Motor neuron (in vitro differentiated cells): ENCODE results near the gene EPHA6. TPM values are rescaled to one million over a fixed set of nuclear protein-coding genes. Genes with fewer than 3 reads are reported as not detected.

Source experiments
- ATAC-seq, 8 experiments: fragments of 200-7000 bp; cut with Tn5 transposase; replicated peaks in 6 of 8; 2 replicates each; pipeline ENCODE4 v1.8.0; 2021; ENCODE audit warnings: mild to moderate bottlenecking in 8 of 8, moderate library complexity in 8 of 8
- H3K27ac ChIP-seq, 2 donors: fragments of 250-450 bp; sonication (Bioruptor Pico); 2 replicates each; pipeline ENCODE4 v1.9.0; 2021; ENCODE audit warnings: antibody characterized with exemption in 2 of 2, mild to moderate bottlenecking in 2 of 2, moderate library complexity in 1 of 2
- H3K4me1 ChIP-seq, 2 donors: fragments of 250-450 bp; sonication (Bioruptor Pico); replicated peaks in 1 of 2; 2 replicates each; pipeline ENCODE4 v1.6.1; 2021; ENCODE audit warnings: antibody characterized with exemption in 2 of 2, mild to moderate bottlenecking in 2 of 2, moderate library complexity in 1 of 2
- H3K4me3 ChIP-seq, 5 donors: fragments of 250-450 bp; sonication (Bioruptor Pico); 2 replicates each; pipeline ENCODE4 v1.9.0; 2021; ENCODE audit warnings: antibody characterized with exemption in 5 of 5, mild to moderate bottlenecking in 5 of 5, moderate library complexity in 4 of 5
- WGBS, 10 experiments: fragments of 450-650 bp; shearing (Covaris generic); methylation state at CpG; one replicate each; pipeline ENCODE4 v1.0.0; 2022; 5-methylcytosine and 5-hydroxymethylcytosine counted together
- in situ Hi-C, 9 experiments: fragments of 400-800 bp; cut with MboI; loops; one replicate each; pipeline ENCODE4 v1.15.0; 2021; ENCODE audit warnings: low sequenced_read_pairs in 9 of 9, low pct_unique_long_range_greater_than_20kb in 2 of 9; ENCODE audit not compliant: unreplicated experiment in 9 of 9
- total RNA-seq, 8 experiments: library from RNA; unstranded; fragments of 300-600 nt; gene quantifications; 2 replicates each; pipeline versions ENCODE4 v1.2.3 to v1.2.4, GENCODE V29; 2022

Gene EPHA6
- total RNA-seq, 8 experiments from 2014 or later = 0.31 to 11.2 (median 5.6) TPM

- WGBS, 10 experiments = 11 to 92% (median 83%) methylated on average over 2 to 5 of the region's 5 CpGs; no CpG with 5 or more reads in 3 of the 10 experiments
- no peak for ATAC-seq
- H3K4me1 ChIP-seq = no peaks in the 10 kb centered on the region
- in situ Hi-C loops = no loop called here
- H3K27ac ChIP-seq = no peak overlapping the region
- H3K4me3 ChIP-seq = no peak overlapping the region
Measured at GRCh38 chr3:97698691-97699090, 884.3 kb downstream of the EPHA6 start.

- Histone ChIP-seq H3K4me3 (no peak overlapping the region), H3K27ac (no peak overlapping the region), H3K4me1 (no peaks in the 10 kb centered on the region)
- ATAC-seq = no peak
- 20 to 100% (median 76%) methylated on average over 1 to 2 of the region's 2 CpGs; no CpG with 5 or more reads in 2 of the 10 experiments for WGBS, 10 experiments
- in situ Hi-C loops = loop anchor here in 2 of 9 experiments (25.0 kb wide), 1 partner anchor 838 kb away; no protein-coding TSS in a partner anchor
Measured at GRCh38 chr3:97699889-97700288, 885.5 kb downstream of the EPHA6 start.

GRCh38 chr3:97705764-97706163 lies 891.4 kb downstream of the EPHA6 start:
- 0 to 100% (median 72%) methylated on average over 1 to 2 of the region's 2 CpGs; no CpG with 5 or more reads in 4 of the 10 experiments for WGBS, 10 experiments
- ATAC-seq = no peak
- Histone ChIP-seq H3K27ac (no peak overlapping the region), H3K4me1 (no peaks in the 10 kb centered on the region), H3K4me3 (no peak overlapping the region)
- in situ Hi-C loops = loop anchor here in 2 of 9 experiments (25.0 kb wide), 1 partner anchor 843 kb away; no protein-coding TSS in a partner anchor

GRCh38 chr3:97706226-97706625 lies 891.8 kb downstream of the EPHA6 start:
- in situ Hi-C loops = loop anchor here in 2 of 9 experiments (25.0 kb wide), 1 partner anchor 844 kb away; no protein-coding TSS in a partner anchor
- Histone ChIP-seq H3K4me3 (no peak overlapping the region), H3K27ac (no peak overlapping the region), H3K4me1 (no peaks in the 10 kb centered on the region)
- 19 to 97% (median 92%) methylated on average over 2 to 4 of the region's 4 CpGs for whole genome bisulfite sequencing, 10 experiments
- ATAC-seq = no peak

- in situ Hi-C loops = loop anchor here in 2 of 9 experiments (25.0 kb wide), 1 partner anchor 849 kb away; no protein-coding TSS in a partner anchor
- Histone ChIP-seq H3K4me3 (no peak overlapping the region), H3K27ac (no peak overlapping the region), H3K4me1 (peaks cover 0 to 12% of the 10 kb centered on the region in 2 donors)
- ATAC-seq = no peak
Measured at GRCh38 chr3:97711654-97712053, 897.3 kb downstream of the EPHA6 start.

- no peak overlapping the region for H3K27ac ChIP-seq
- peaks cover 0 to 12% of the 10 kb centered on the region in 2 donors for H3K4me1 ChIP-seq
- 0 to 78% (median 40%) methylated on average over 1 to 3 of the region's 3 CpGs for WGBS, 10 experiments
- in situ Hi-C loops = loop anchor here in 2 of 9 experiments (25.0 kb wide), 1 partner anchor 851 kb away; no protein-coding TSS in a partner anchor
- no peak overlapping the region for H3K4me3 ChIP-seq
- peak in 1 of 8 experiments; percentile 60 for ATAC-seq
Measured at GRCh38 chr3:97712919-97713318, 898.5 kb downstream of the EPHA6 start.

GRCh38 chr3:97713634-97714033 lies 899.2 kb downstream of the EPHA6 start:
- ATAC-seq = no peak
- Histone ChIP-seq H3K27ac (no peak overlapping the region), H3K4me1 (peaks cover 0 to 12% of the 10 kb centered on the region in 2 donors), H3K4me3 (no peak overlapping the region)
- 0 to 100% (median 20%) methylated on average over 1 of the region's 1 CpG; no CpG with 5 or more reads in 5 of the 10 experiments for WGBS, 10 experiments
- in situ Hi-C loops = loop anchor here in 2 of 9 experiments (25.0 kb wide), 1 partner anchor 851 kb away; no protein-coding TSS in a partner anchor

- peak; percentile 56 to 93 (median 77) for ATAC-seq
- 0 to 20% (median 1%) methylated on average over 1 to 7 of the region's 7 CpGs for WGBS, 10 experiments
- Histone ChIP-seq H3K27ac (no peak overlapping the region), H3K4me3 (no peak overlapping the region), H3K4me1 (no peaks in the 10 kb centered on the region)
- in situ Hi-C loops = loop anchor here in 2 of 9 experiments (25.0 kb wide), 1 partner anchor 857 kb away; no protein-coding TSS in a partner anchor
Measured at GRCh38 chr3:97719156-97719821, 904.9 kb downstream of the EPHA6 start.

GRCh38 chr3:97720417-97720816 lies 906.0 kb downstream of the EPHA6 start:
- Histone ChIP-seq H3K4me1 (no peaks in the 10 kb centered on the region), H3K4me3 (no peak overlapping the region), H3K27ac (no peak overlapping the region)
- in situ Hi-C loops = loop anchor here in 2 of 9 experiments (25.0 kb wide), 1 partner anchor 858 kb away; no protein-coding TSS in a partner anchor
- 0 to 100% (median 77%) methylated on average over 1 to 2 of the region's 2 CpGs; no CpG with 5 or more reads in 3 of the 10 experiments for WGBS, 10 experiments
- peak in 2 of 8 experiments; percentile 37 to 58 for ATAC-seq

GRCh38 chr3:97721446-97721845 lies 907.1 kb downstream of the EPHA6 start:
- no peak for ATAC-seq
- WGBS, 10 experiments = 0 to 80% (median 60%) methylated on average over 1 of the region's 2 CpGs; no CpG with 5 or more reads in 5 of the 10 experiments
- Histone ChIP-seq H3K27ac (no peak overlapping the region), H3K4me1 (no peaks in the 10 kb centered on the region), H3K4me3 (no peak overlapping the region)
- in situ Hi-C loops = loop anchor here in 2 of 9 experiments (25.0 kb wide), 1 partner anchor 859 kb away; no protein-coding TSS in a partner anchor

GRCh38 chr3:97736928-97737327 lies 922.5 kb downstream of the EPHA6 start:
- 0 to 39% (median 12%) methylated on average over 1 to 3 of the region's 3 CpGs; no CpG with 5 or more reads in 2 of the 10 experiments for WGBS, 10 experiments
- in situ Hi-C loops = no loop called here
- ATAC-seq = peak in 5 of 8 experiments; percentile 19 to 94 (median 80)
- peaks cover 0 to 22% of the 10 kb centered on the region in 2 donors for H3K4me1 ChIP-seq
- no peak overlapping the region for H3K4me3 ChIP-seq
- no peak overlapping the region for H3K27ac ChIP-seq

- Histone ChIP-seq H3K4me1 (peaks cover 0 to 22% of the 10 kb centered on the region in 2 donors), H3K27ac (no peak overlapping the region), H3K4me3 (no peak overlapping the region)
- no peak for ATAC-seq
- in situ Hi-C loops = no loop called here
- 0 to 100% (median 83%) methylated on average over 1 of the region's 1 CpG; no CpG with 5 or more reads in 5 of the 10 experiments for WGBS, 10 experiments
Measured at GRCh38 chr3:97738761-97739160, 924.4 kb downstream of the EPHA6 start.

GRCh38 chr3:97742036-97742435 lies 927.6 kb downstream of the EPHA6 start:
- no peak overlapping the region for H3K27ac ChIP-seq
- peaks cover 0 to 28% of the 10 kb centered on the region in 2 donors for H3K4me1 ChIP-seq
- in situ Hi-C loops = no loop called here
- no peak overlapping the region for H3K4me3 ChIP-seq
- no peak for ATAC-seq
- WGBS, 10 experiments = 0 to 100% (median 84%) methylated on average over 1 to 3 of the region's 3 CpGs
